ENCODE results near the gene CSTF1. TPM values are rescaled to one million over a fixed set of nuclear protein-coding genes. Genes with fewer than 3 reads are reported as not detected.

The CSTF1 gene
- total RNA-seq, 4 donors from 2014 or later, result 4.8 to 28.9 (median 14.3) TPM

- no peak for TF ChIP-seq POLR2A (IDR thresholded peaks at IDR 0.05)
- no peak for TF ChIP-seq CTCF (IDR thresholded peaks at IDR 0.05)
- H3K4me3 ChIP-seq, result no peak overlapping the region
- H3K36me3 ChIP-seq, result peaks cover 0 to 16% (median 0%) of the 10 kb centered on the region in 3 donors
- H3K27me3 ChIP-seq, result no peaks in the 10 kb centered on the region
- peaks cover 0 to 18% (median 4%) of the 10 kb centered on the region in 4 donors for H3K4me1 ChIP-seq
- H3K9me3 ChIP-seq, result no peaks in the 10 kb centered on the region
- no peak overlapping the region for H3K27ac ChIP-seq
- DNase-seq, result no peak
These were observed 30.5 kb upstream of the CSTF1 start for GRCh38 chr20:56361900-56362299.

- no peak for DNase-seq
- Histone ChIP-seq H3K9me3 (no peaks in the 10 kb centered on the region), H3K4me1 (peaks cover 0 to 18% (median 4%) of the 10 kb centered on the region in 4 donors), H3K36me3 (peaks cover 0 to 25% (median 0%) of the 10 kb centered on the region in 3 donors), H3K27ac (no peak overlapping the region), H3K4me3 (no peak overlapping the region), H3K27me3 (no peaks in the 10 kb centered on the region)
- TF ChIP-seq CTCF (IDR thresholded peaks at IDR 0.05), result no peak
- no peak for TF ChIP-seq POLR2A (IDR thresholded peaks at IDR 0.05)
These were observed 29.5 kb upstream of the CSTF1 start for GRCh38 chr20:56362833-56363413.

- no peak for DNase-seq
- TF ChIP-seq CTCF (IDR thresholded peaks at IDR 0.05) (no peak), POLR2A (IDR thresholded peaks at IDR 0.05) (no peak)
- Histone ChIP-seq H3K27me3 (no peaks in the 10 kb centered on the region), H3K9me3 (no peaks in the 10 kb centered on the region), H3K27ac (no peak overlapping the region), H3K4me3 (no peak overlapping the region), H3K36me3 (peaks cover 0 to 25% (median 0%) of the 10 kb centered on the region in 3 donors), H3K4me1 (peaks cover 0 to 18% (median 4%) of the 10 kb centered on the region in 4 donors)
These were observed 29.0 kb upstream of the CSTF1 start for GRCh38 chr20:56363491-56363890.

GRCh38 chr20:56368351-56369134, 23.9 kb upstream of the CSTF1 start:
- H3K4me1 ChIP-seq, result no peaks in the 10 kb centered on the region
- H3K9me3 ChIP-seq, result no peaks in the 10 kb centered on the region
- peaks cover 0 to 39% (median 0%) of the 10 kb centered on the region in 3 donors for H3K36me3 ChIP-seq
- TF ChIP-seq CTCF (IDR thresholded peaks at IDR 0.05), result no peak
- TF ChIP-seq POLR2A (IDR thresholded peaks at IDR 0.05), result no peak
- no peak overlapping the region for H3K4me3 ChIP-seq
- no peaks in the 10 kb centered on the region for H3K27me3 ChIP-seq
- DNase-seq, result no peak
- no peak overlapping the region for H3K27ac ChIP-seq

- no peak for DNase-seq
- Histone ChIP-seq H3K27ac (no peak overlapping the region), H3K4me1 (no peaks in the 10 kb centered on the region), H3K9me3 (no peaks in the 10 kb centered on the region), H3K4me3 (no peak overlapping the region), H3K36me3 (peaks cover 0 to 39% (median 0%) of the 10 kb centered on the region in 3 donors), H3K27me3 (no peaks in the 10 kb centered on the region)
- TF ChIP-seq POLR2A (IDR thresholded peaks at IDR 0.05) (no peak), CTCF (IDR thresholded peaks at IDR 0.05) (no peak)
These were observed 23.3 kb upstream of the CSTF1 start for GRCh38 chr20:56369179-56369578.

All from Peyer's patch (tissue), 4 donors.